ENCODE data around the gene EDA.

The EDA gene

DNA sequence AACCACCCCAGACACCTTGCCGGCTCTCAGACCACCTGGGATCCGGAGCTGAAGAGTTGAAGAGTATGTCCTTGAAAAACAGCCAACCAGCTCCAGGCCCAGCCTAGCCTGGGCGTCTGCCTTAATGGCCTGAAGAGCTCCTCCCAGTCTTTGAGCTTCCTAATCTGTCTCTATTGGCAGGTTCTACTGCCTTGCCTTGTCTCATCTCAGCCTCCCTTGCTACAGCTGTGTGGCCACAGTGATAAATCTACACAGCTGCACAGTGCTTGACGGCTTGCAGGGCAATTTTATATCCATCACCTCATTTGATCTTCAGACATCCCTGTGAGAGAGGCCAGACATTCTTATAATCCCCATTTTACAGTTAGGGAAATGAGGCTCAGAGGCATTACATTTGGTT is 413.9 kb downstream of the EDA start:
- no peak overlapping the region for H3K4me3 ChIP-seq (ENCODE audit: low read depth, low read length)
- no peak for DNase-seq (ENCODE audit: low read depth, low spot score)
- TF ChIP-seq, protein P1, sequence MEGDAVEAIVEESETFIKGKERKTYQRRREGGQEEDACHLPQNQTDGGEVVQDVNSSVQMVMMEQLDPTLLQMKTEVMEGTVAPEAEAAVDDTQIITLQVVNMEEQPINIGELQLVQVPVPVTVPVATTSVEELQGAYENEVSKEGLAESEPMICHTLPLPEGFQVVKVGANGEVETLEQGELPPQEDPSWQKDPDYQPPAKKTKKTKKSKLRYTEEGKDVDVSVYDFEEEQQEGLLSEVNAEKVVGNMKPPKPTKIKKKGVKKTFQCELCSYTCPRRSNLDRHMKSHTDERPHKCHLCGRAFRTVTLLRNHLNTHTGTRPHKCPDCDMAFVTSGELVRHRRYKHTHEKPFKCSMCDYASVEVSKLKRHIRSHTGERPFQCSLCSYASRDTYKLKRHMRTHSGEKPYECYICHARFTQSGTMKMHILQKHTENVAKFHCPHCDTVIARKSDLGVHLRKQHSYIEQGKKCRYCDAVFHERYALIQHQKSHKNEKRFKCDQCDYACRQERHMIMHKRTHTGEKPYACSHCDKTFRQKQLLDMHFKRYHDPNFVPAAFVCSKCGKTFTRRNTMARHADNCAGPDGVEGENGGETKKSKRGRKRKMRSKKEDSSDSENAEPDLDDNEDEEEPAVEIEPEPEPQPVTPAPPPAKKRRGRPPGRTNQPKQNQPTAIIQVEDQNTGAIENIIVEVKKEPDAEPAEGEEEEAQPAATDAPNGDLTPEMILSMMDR (IDR thresholded peaks at IDR 0.05; ENCODE audit: low read depth, low read length), result no peak
- in situ Hi-C loops (cut with HindIII; ENCODE audit: low sequenced_read_pairs), result no loop called here

DNA sequence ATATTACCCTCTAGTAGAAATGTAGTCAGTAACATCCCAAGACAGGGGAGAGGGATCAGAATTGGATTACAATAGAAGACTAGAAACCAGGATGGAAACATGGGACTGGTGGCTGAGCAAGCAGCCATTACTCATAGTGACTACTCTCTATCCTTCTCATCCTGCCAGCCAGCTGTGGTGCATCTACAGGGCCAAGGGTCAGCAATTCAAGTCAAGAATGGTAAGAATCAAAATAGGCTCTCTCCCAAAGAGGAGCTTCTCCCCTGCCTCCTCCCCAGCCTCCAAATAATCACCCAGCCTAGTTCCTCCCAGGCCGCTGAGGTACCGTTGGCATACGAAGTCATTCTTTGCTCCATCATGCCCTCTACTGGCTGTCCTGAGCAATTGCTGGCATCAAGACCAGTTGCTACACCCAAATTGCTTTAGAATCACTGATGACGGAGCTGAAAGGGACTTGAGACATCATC is 414.4 kb downstream of the EDA start:
- peak; percentile 27 for DNase-seq (ENCODE audit: low read depth, low spot score)
- TF ChIP-seq, protein P1 (IDR thresholded peaks at IDR 0.05; ENCODE audit: low read depth, low read length), result peak; percentile 71
- no peak overlapping the region for H3K4me3 ChIP-seq (ENCODE audit: low read depth, low read length)
- in situ Hi-C loops (cut with HindIII; ENCODE audit: low sequenced_read_pairs), result no loop called here

DNA sequence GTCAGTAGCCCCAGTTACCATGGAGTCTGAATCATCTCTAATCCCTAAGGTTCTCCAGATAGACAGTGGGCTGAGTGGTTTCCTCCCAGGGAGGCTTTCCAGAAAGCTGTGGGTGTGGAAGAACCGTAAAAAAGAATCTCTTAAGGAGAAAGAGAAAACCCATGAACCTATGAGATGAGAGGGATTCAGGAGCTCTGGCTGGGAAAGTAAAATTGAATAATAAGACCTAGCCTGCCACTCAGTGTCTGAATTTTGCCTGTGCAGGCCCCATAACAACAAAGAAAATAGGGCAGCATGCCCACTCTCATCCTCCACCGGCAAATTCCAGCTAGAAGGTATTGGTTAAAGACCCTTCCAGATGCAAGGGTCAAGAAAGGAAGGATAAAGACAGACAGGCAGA is 416.9 kb downstream of the EDA start:
- no peak overlapping the region for H3K4me3 ChIP-seq (ENCODE audit: low read depth, low read length)
- in situ Hi-C loops (cut with HindIII; ENCODE audit: low sequenced_read_pairs), result no loop called here
- TF ChIP-seq, protein P1 (IDR thresholded peaks at IDR 0.05; ENCODE audit: low read depth, low read length), result no peak
- no peak for DNase-seq (ENCODE audit: low read depth, low spot score)

DNA sequence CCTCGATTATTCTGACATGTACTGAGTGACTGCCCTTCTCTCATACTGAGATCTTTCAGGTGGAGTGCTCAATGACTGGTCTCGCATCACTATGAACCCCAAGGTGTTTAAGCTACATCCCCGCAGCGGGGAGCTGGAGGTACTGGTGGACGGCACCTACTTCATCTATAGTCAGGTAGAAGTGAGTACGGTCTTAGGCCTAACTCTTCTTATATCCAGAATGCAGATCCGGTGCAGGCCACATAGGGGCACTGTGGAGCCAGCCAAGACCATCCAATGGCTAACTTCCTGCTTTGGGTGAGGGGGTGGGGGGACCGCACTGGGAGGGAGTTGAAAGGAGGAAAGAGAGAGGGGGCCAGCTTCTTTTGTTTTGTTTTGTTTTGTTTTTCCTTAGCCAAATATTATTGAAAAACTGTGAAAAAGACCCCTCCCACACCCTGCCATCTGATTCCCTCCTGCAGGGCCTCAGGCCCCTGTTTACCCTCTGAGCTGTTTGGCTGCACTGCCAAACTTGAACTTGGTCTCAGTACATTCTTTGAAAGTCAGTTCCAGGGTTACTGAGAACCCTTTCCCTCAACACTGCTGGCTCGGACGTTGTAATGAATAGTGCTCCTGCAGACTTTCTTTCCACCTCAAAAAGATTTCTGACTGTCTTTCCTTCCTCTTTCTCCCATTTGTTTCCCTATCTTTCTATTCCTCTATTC is 417.6 kb downstream of the EDA start:
- no peak overlapping the region for H3K4me3 ChIP-seq (ENCODE audit: low read depth, low read length)
- DNase-seq (ENCODE audit: low read depth, low spot score), result peak; percentile 12
- TF ChIP-seq, protein P1 (IDR thresholded peaks at IDR 0.05; ENCODE audit: low read depth, low read length), result peak; percentile 68
- in situ Hi-C loops (cut with HindIII; ENCODE audit: low sequenced_read_pairs), result no loop called here

DNA sequence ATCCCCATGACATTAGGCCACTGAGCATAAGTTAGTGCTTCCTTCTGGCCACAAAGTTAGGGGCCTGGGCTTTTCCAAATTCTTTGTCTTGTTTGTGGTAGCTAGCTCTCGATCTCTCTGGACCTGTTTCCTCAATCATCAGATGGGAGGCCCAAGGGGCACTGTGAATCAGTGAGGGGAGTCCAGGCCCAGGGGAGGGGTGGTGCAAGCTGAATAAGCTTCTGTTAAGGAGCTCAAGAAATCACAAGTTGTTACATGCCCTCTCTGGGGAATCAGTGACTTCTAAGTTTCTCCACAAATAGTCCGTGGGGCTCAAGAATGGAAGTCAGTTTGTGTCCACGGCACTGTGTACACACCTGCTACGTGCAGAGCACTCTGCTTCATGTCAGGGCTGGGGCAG is 418.7 kb downstream of the EDA start:
- DNase-seq (ENCODE audit: low read depth, low spot score), result no peak
- TF ChIP-seq, protein P1 (IDR thresholded peaks at IDR 0.05; ENCODE audit: low read depth, low read length), result no peak
- in situ Hi-C loops (cut with HindIII; ENCODE audit: low sequenced_read_pairs), result no loop called here
- H3K4me3 ChIP-seq (ENCODE audit: low read depth, low read length), result no peak overlapping the region

DNA sequence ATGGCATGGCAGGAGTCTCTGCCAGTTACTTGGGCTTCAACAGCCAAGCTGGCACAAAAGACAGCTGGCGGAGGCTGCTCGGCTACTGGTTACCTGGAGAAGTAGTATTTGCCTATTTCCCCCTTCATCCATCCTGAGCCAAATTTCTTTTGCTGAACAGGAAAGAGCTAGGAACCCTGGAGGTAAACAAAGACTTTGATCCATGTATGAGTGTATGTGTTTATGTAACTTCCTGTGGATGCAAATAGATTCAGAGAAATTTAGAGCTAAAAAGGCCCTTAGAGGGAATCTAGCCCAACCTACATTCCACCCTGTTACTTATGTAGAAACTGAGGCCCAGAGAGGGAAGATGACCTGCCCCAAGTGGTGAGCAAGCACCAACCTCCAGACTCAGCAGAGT is 422.6 kb downstream of the EDA start:
- in situ Hi-C loops (cut with HindIII; ENCODE audit: low sequenced_read_pairs), result no loop called here
- no peak overlapping the region for H3K4me3 ChIP-seq (ENCODE audit: low read depth, low read length)
- TF ChIP-seq, protein P1 (IDR thresholded peaks at IDR 0.05; ENCODE audit: low read depth, low read length), result no peak
- DNase-seq (ENCODE audit: low read depth, low spot score), result no peak

All from astrocyte of the spinal cord (primary cell).